ENCODE measurements around the gene OXCT2. TPM values are rescaled to one million over a fixed set of nuclear protein-coding genes. Genes with fewer than 3 reads are reported as not detected.
"Not testable (repeated sequence)": the region's sequence is repeated elsewhere in the genome, so short reads cannot be mapped to it uniquely, and the experiment has no call there.

Gene OXCT2
- total RNA-seq, 1 donor from 2014 or later: 0.36 TPM

GRCh38 chr1:39779821-39780220, 8.7 kb upstream of the OXCT2 start:
- H3K4me1 Mint-ChIP-seq (ENCODE audit: unreplicated experiment): no peaks in the 10 kb centered on the region
- H3K27me3 Mint-ChIP-seq (ENCODE audit: unreplicated experiment): peaks cover 10% of the 10 kb centered on the region
- TF ChIP-seq, protein P1, sequence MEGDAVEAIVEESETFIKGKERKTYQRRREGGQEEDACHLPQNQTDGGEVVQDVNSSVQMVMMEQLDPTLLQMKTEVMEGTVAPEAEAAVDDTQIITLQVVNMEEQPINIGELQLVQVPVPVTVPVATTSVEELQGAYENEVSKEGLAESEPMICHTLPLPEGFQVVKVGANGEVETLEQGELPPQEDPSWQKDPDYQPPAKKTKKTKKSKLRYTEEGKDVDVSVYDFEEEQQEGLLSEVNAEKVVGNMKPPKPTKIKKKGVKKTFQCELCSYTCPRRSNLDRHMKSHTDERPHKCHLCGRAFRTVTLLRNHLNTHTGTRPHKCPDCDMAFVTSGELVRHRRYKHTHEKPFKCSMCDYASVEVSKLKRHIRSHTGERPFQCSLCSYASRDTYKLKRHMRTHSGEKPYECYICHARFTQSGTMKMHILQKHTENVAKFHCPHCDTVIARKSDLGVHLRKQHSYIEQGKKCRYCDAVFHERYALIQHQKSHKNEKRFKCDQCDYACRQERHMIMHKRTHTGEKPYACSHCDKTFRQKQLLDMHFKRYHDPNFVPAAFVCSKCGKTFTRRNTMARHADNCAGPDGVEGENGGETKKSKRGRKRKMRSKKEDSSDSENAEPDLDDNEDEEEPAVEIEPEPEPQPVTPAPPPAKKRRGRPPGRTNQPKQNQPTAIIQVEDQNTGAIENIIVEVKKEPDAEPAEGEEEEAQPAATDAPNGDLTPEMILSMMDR (IDR thresholded peaks at IDR 0.05; ENCODE audit: unreplicated experiment): no peak

DNA sequence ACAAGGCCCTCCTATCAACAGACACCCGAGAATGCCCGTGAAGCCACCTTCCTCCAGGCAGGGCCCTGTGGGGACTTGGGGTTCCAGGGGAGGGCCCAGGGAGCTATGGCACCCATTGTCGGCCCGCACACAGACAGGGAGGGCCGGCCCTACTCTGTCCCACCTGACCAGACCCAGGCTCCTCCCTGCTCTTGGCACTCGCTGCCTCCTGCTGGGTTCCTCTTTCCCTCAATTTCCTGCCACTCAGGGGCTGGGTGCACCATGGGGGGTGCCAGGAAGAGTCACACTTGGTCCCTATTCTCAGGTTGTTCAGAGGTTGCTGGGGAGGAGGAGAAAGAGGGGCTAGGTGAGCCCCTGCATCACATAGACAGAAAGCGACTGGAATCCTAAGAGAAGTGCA, 8.0 kb upstream of the OXCT2 start:
- H3K36me3 Mint-ChIP-seq (ENCODE audit: low read depth, unreplicated experiment): no peaks in the 10 kb centered on the region
- H3K27ac Mint-ChIP-seq (ENCODE audit: unreplicated experiment): no peak overlapping the region
- H3K9me3 Mint-ChIP-seq (ENCODE audit: unreplicated experiment): no peaks in the 10 kb centered on the region
- DNase-seq (ENCODE audit: low spot score): no peak
- no peaks in the 10 kb centered on the region for H3K4me1 Mint-ChIP-seq (ENCODE audit: unreplicated experiment)
- TF ChIP-seq, protein P1 (IDR thresholded peaks at IDR 0.05; ENCODE audit: unreplicated experiment): no peak
- H3K4me3 Mint-ChIP-seq (ENCODE audit: unreplicated experiment): no peak overlapping the region
- H3K27me3 Mint-ChIP-seq (ENCODE audit: unreplicated experiment): peaks cover 10% of the 10 kb centered on the region

More at GRCh38 chr1:39779821-39780220, 8.7 kb upstream of the OXCT2 start:
- no peak for DNase-seq (ENCODE audit: low spot score)
- Mint-ChIP-seq H3K27ac (ENCODE audit: unreplicated experiment) (no peak overlapping the region), H3K9me3 (ENCODE audit: unreplicated experiment) (no peaks in the 10 kb centered on the region), H3K4me3 (ENCODE audit: unreplicated experiment) (no peak overlapping the region), H3K36me3 (ENCODE audit: low read depth, unreplicated experiment) (no peaks in the 10 kb centered on the region)

GRCh38 chr1:39778463-39779099, 7.4 kb upstream of the OXCT2 start:
- H3K4me3 Mint-ChIP-seq (ENCODE audit: unreplicated experiment); H3K9me3 Mint-ChIP-seq (ENCODE audit: unreplicated experiment); DNase-seq (ENCODE audit: low spot score); H3K27me3 Mint-ChIP-seq (ENCODE audit: unreplicated experiment); H3K36me3 Mint-ChIP-seq (ENCODE audit: low read depth, unreplicated experiment); H3K27ac Mint-ChIP-seq (ENCODE audit: unreplicated experiment); H3K4me1 Mint-ChIP-seq (ENCODE audit: unreplicated experiment): not testable (repeated sequence)

DNA sequence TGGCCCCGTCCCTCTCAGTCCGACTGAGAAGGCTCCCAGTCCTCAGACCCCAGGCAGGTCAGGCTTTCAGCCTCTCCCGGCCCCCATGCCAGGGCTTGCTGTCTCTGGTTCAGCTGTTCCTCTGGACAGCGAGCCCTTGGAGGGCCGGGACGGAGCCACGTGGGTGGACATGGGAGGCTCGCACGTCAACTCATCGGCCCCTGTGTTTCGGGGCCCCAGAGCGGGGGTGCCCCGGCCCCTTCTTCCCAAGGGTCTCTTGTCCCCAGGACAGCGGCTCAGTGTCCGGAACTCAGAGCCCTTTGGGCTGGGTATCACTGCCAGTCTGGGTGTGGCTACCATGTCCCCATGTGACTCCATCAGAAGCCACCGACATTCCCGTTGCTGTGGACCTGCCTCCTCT, 6.7 kb upstream of the OXCT2 start:
- H3K4me1 Mint-ChIP-seq (ENCODE audit: unreplicated experiment); H3K27me3 Mint-ChIP-seq (ENCODE audit: unreplicated experiment); H3K27ac Mint-ChIP-seq (ENCODE audit: unreplicated experiment); DNase-seq (ENCODE audit: low spot score); H3K4me3 Mint-ChIP-seq (ENCODE audit: unreplicated experiment); H3K36me3 Mint-ChIP-seq (ENCODE audit: low read depth, unreplicated experiment); H3K9me3 Mint-ChIP-seq (ENCODE audit: unreplicated experiment): not testable (repeated sequence)

DNA sequence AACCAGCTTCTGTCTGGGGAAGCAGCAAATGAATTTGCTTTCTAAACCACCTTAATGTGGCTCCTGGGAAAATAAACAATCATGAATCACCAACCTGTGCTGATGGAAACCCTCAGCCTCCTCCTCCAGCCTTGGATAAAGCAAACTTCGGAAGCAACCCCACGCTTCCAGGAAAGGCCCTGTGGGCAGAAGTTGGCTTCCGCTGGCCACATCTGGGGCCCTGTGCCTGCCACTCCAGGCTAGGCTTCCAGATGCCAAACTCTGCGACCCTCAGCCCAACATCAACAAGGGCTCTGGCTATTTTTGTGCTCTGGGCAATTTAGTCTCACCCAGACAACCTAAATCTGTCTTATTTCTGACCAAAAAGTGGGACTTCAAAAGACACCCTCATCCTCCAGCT, 6.2 kb upstream of the OXCT2 start:
- Mint-ChIP-seq H3K27ac (ENCODE audit: unreplicated experiment) (no peak overlapping the region), H3K4me3 (ENCODE audit: unreplicated experiment) (no peak overlapping the region), H3K4me1 (ENCODE audit: unreplicated experiment) (no peaks in the 10 kb centered on the region), H3K9me3 (ENCODE audit: unreplicated experiment) (no peaks in the 10 kb centered on the region), H3K36me3 (ENCODE audit: low read depth, unreplicated experiment) (no peaks in the 10 kb centered on the region), H3K27me3 (ENCODE audit: unreplicated experiment) (peaks cover 1% of the 10 kb centered on the region)
- no peak for DNase-seq (ENCODE audit: low spot score)
- TF ChIP-seq, protein P1 (IDR thresholded peaks at IDR 0.05; ENCODE audit: unreplicated experiment): no peak

- no peak overlapping the region for H3K27ac Mint-ChIP-seq (ENCODE audit: unreplicated experiment)
- TF ChIP-seq, protein P1 (IDR thresholded peaks at IDR 0.05; ENCODE audit: unreplicated experiment): no peak
- no peak for DNase-seq (ENCODE audit: low spot score)
- H3K27me3 Mint-ChIP-seq (ENCODE audit: unreplicated experiment): peaks cover 1% of the 10 kb centered on the region
- no peaks in the 10 kb centered on the region for H3K9me3 Mint-ChIP-seq (ENCODE audit: unreplicated experiment)
- H3K4me3 Mint-ChIP-seq (ENCODE audit: unreplicated experiment): no peak overlapping the region
- H3K36me3 Mint-ChIP-seq (ENCODE audit: low read depth, unreplicated experiment): no peaks in the 10 kb centered on the region
- H3K4me1 Mint-ChIP-seq (ENCODE audit: unreplicated experiment): no peaks in the 10 kb centered on the region
Observed at GRCh38 chr1:39776886-39777285, 5.7 kb upstream of the OXCT2 start.
